ENCODE measurements around the gene SGTB. TPM values are rescaled to one million over a fixed set of nuclear protein-coding genes. Genes with fewer than 3 reads are reported as not detected.

Gene SGTB
- total RNA-seq, 1 donor: 21.4 TPM

DNA sequence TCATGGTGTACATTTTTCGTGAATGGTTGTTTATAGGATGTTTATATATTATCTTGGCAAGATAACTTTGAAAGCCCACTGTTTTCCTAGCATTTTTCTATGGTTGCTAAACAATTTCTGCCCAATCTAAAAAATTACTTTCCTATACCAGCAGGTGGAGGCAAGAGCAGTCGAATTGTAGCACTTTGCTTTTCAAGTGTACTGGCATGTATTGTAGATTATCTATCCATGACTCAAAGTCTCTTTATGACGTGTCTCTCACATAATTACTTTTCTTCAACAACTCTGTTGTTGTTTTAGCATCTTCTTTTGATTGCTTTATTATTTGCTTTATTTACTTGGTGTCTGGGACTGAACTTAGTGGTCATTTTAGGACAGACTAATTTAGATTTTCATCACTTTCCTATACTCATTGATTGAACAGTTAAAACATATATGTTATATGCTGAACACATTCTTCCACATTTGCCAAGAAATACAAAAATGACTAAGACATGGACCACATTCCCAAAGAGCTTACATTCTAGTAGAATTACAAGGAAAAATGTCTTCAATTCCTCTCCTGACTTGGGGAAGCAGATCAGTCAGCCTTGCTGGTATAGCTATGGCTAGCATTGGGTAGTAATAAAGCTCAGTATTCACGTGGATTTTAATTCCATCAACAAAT, 20.8 kb upstream of the SGTB start:
- peak; percentile 73 for DNase-seq (ENCODE audit: insufficient read length, low spot score, missing footprints)
- H3K4me3 ChIP-seq (ENCODE audit: insufficient read depth, low read length): no peak overlapping the region
- no peaks in the 10 kb centered on the region for H4K20me1 ChIP-seq (ENCODE audit: insufficient read depth, low read length)
- peaks cover 74% of the 10 kb centered on the region for H3K79me2 ChIP-seq (ENCODE audit: insufficient read depth, low read length)
- TF ChIP-seq, protein P1, sequence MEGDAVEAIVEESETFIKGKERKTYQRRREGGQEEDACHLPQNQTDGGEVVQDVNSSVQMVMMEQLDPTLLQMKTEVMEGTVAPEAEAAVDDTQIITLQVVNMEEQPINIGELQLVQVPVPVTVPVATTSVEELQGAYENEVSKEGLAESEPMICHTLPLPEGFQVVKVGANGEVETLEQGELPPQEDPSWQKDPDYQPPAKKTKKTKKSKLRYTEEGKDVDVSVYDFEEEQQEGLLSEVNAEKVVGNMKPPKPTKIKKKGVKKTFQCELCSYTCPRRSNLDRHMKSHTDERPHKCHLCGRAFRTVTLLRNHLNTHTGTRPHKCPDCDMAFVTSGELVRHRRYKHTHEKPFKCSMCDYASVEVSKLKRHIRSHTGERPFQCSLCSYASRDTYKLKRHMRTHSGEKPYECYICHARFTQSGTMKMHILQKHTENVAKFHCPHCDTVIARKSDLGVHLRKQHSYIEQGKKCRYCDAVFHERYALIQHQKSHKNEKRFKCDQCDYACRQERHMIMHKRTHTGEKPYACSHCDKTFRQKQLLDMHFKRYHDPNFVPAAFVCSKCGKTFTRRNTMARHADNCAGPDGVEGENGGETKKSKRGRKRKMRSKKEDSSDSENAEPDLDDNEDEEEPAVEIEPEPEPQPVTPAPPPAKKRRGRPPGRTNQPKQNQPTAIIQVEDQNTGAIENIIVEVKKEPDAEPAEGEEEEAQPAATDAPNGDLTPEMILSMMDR (IDR thresholded peaks at IDR 0.05; ENCODE audit: extremely low read depth, low read depth, low read length): peak; percentile 68
- no peaks in the 10 kb centered on the region for H3K9me3 ChIP-seq (ENCODE audit: low read depth, low read length)
- H2AFZ ChIP-seq (ENCODE audit: low read length): no peak overlapping the region
- H3K27me3 ChIP-seq (ENCODE audit: insufficient read depth, low read length): no peaks in the 10 kb centered on the region
- no peaks in the 10 kb centered on the region for H3K36me3 ChIP-seq (ENCODE audit: insufficient read depth, low read length)
- peaks cover 24% of the 10 kb centered on the region for H3K4me1 ChIP-seq (ENCODE audit: insufficient read depth, low read length)
- H3K27ac ChIP-seq (ENCODE audit: low read depth, low read length): peak overlapping the region; percentile 80
- peak overlapping the region; percentile 64 for H3K4me2 ChIP-seq (ENCODE audit: insufficient read depth, low read length)

DNA sequence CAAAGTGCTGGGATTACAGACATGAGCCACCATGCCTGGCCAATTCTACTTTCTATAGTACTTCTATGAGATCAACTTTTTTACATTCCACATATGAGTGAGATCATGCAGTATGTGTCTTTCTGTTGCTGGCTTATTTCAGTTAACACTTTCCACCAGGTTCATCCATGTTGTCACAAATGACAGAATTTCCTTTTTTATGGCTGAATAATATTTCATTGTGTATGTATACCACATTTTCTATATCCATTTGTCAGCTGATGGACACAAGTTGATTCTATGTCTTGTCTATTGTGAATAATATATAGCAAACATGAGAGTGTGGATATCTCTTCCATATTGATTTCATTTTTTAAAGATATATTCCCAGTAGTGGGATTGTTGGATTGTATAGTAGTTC, 17.3 kb upstream of the SGTB start:
- Histone ChIP-seq H3K9me3 (ENCODE audit: low read depth, low read length) (no peaks in the 10 kb centered on the region), H2AFZ (ENCODE audit: low read length) (no peak overlapping the region), H3K36me3 (ENCODE audit: insufficient read depth, low read length) (no peaks in the 10 kb centered on the region), H3K79me2 (ENCODE audit: insufficient read depth, low read length) (peaks cover 73% of the 10 kb centered on the region), H3K27ac (ENCODE audit: low read depth, low read length) (no peak overlapping the region), H3K4me1 (ENCODE audit: insufficient read depth, low read length) (peaks cover 24% of the 10 kb centered on the region), H4K20me1 (ENCODE audit: insufficient read depth, low read length) (no peaks in the 10 kb centered on the region), H3K27me3 (ENCODE audit: insufficient read depth, low read length) (no peaks in the 10 kb centered on the region), H3K4me2 (ENCODE audit: insufficient read depth, low read length) (no peak overlapping the region), H3K4me3 (ENCODE audit: insufficient read depth, low read length) (no peak overlapping the region)
- TF ChIP-seq, protein P1 (IDR thresholded peaks at IDR 0.05; ENCODE audit: extremely low read depth, low read depth, low read length): no peak
- DNase-seq (ENCODE audit: insufficient read length, low spot score, missing footprints): no peak

DNA sequence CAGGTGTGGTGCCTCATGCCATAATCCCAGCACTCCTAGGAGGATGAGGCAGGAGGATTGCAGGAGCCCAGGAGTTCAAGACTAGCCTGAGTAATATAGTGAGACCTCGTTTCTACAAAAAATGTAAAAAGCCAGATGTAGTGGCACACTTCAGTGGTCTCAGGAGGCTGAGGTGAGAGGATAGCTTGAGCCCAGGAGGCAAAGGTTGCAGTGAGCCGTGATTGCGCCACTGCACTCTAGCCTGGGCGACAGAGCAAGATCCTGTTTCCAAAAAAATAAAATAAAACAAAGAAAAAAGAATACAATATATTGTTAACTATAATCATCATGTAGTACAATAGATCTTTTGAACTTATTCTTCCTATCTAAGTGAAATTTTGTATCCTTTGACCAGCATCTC, 16.4 kb upstream of the SGTB start:
- no peak for DNase-seq (ENCODE audit: insufficient read length, low spot score, missing footprints)
- Histone ChIP-seq H3K4me2 (ENCODE audit: insufficient read depth, low read length) (no peak overlapping the region), H3K36me3 (ENCODE audit: insufficient read depth, low read length) (no peaks in the 10 kb centered on the region), H4K20me1 (ENCODE audit: insufficient read depth, low read length) (no peaks in the 10 kb centered on the region), H3K4me1 (ENCODE audit: insufficient read depth, low read length) (peaks cover 21% of the 10 kb centered on the region), H2AFZ (ENCODE audit: low read length) (no peak overlapping the region), H3K4me3 (ENCODE audit: insufficient read depth, low read length) (no peak overlapping the region), H3K27ac (ENCODE audit: low read depth, low read length) (no peak overlapping the region), H3K27me3 (ENCODE audit: insufficient read depth, low read length) (no peaks in the 10 kb centered on the region), H3K79me2 (ENCODE audit: insufficient read depth, low read length) (peaks cover 65% of the 10 kb centered on the region), H3K9me3 (ENCODE audit: low read depth, low read length) (no peaks in the 10 kb centered on the region)
- TF ChIP-seq, protein P1 (IDR thresholded peaks at IDR 0.05; ENCODE audit: extremely low read depth, low read depth, low read length): no peak

DNA sequence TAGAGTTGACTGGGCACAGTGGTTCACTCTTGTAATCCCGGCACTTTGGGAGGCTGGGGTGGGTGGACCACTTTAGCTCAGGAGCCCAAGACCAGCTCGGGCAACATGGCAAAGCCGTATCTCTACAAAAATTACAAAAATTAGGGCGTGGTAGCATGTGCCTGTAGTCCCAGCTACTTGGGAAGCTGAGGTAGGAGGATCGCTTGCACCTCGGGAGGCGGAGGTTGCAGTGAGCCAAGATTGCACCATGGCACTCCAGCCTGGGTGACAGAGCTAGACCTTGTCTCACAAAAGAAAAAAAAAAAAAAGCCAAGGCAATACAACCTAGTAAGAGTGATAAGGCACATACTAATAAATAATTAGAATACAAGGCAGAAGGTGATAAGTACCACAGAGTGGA, 15.9 kb upstream of the SGTB start:
- Histone ChIP-seq H3K27ac (ENCODE audit: low read depth, low read length) (no peak overlapping the region), H3K9me3 (ENCODE audit: low read depth, low read length) (no peaks in the 10 kb centered on the region), H3K4me2 (ENCODE audit: insufficient read depth, low read length) (no peak overlapping the region), H3K4me3 (ENCODE audit: insufficient read depth, low read length) (no peak overlapping the region), H3K79me2 (ENCODE audit: insufficient read depth, low read length) (peaks cover 64% of the 10 kb centered on the region), H4K20me1 (ENCODE audit: insufficient read depth, low read length) (no peaks in the 10 kb centered on the region), H3K36me3 (ENCODE audit: insufficient read depth, low read length) (no peaks in the 10 kb centered on the region), H2AFZ (ENCODE audit: low read length) (no peak overlapping the region), H3K4me1 (ENCODE audit: insufficient read depth, low read length) (peaks cover 16% of the 10 kb centered on the region), H3K27me3 (ENCODE audit: insufficient read depth, low read length) (no peaks in the 10 kb centered on the region)
- DNase-seq (ENCODE audit: insufficient read length, low spot score, missing footprints): no peak
- TF ChIP-seq, protein P1 (IDR thresholded peaks at IDR 0.05; ENCODE audit: extremely low read depth, low read depth, low read length): no peak
